Sciatic nerve (tissue), 2 donors: Measurements from ENCODE around the gene BGN. TPM values are rescaled to one million over a fixed set of nuclear protein-coding genes. Genes with fewer than 3 reads are reported as not detected.
A peak's percentile ranks its signal among the peaks of the same experiment; 100 is the strongest.

ENCODE experiments used
- ATAC-seq: fragments of 200-7000 bp; cut with Tn5 transposase; one replicate; pipeline ENCODE4 v1.9.1; 2020; ENCODE audit warnings: mild to moderate bottlenecking, moderate library complexity
- DNase-seq: peaks from one replicate; pipeline ENCODE4 v3.0.0-alpha.2; 2020; ENCODE audit warnings: low spot score
- intact Hi-C: fragments of 100-400 bp; cut with DNase I; formaldehyde crosslinking; loops from one replicate; pipeline ENCODE4 v1.14.2; 2022
- total RNA-seq: library from RNA; stranded (reverse); fragmentation: NEBNext Ultra II Directional; extraction: Animal tissue kit (Norgen Biotek cat#: 25700); gene quantifications from one replicate; pipeline ENCODE4 v1.2.1, GENCODE V29; 2021
- donor health status: DM: no; HTN: no; CAD: no.
- donor health status: DM: no; HTN: no; CAD: no.

The BGN gene
- total RNA-seq: 115 TPM

- ATAC-seq (peak; percentile 67), DNase-seq (peak; percentile 75)
- intact Hi-C loops: no loop called here
These were observed at the start of gene BGN for GRCh38 chrX:153494541-153495361. TSS of gene BGN (plus strand) at chrX:153494980. CDS start at chrX:153504632, 9,652 bp downstream.

GRCh38 chrX:153445106-153445855 is 49.5 kb upstream of the BGN start:
- ATAC-seq (no peak), DNase-seq (no peak)
- intact Hi-C loops: no loop called here

GRCh38 chrX:153445856-153446635 is 48.7 kb upstream of the BGN start, which contains the start of gene TREX2:
TSS of gene TREX2 (minus strand) at chrX:153446056. CDS start at chrX:153445430, 626 bp downstream.
- intact Hi-C loops: no loop called here
- DNase-seq: no peak
- ATAC-seq: no peak

GRCh38 chrX:153446636-153446936 is 48.2 kb upstream of the BGN start:
- DNase-seq: no peak
- intact Hi-C loops: no loop called here
- no peak for ATAC-seq

GRCh38 chrX:153446950-153447580 is 47.7 kb upstream of the BGN start:
- no peak for ATAC-seq
- intact Hi-C loops: no loop called here
- no peak for DNase-seq

- ATAC-seq (no peak), DNase-seq (no peak)
- intact Hi-C loops: no loop called here
These were observed 47.2 kb upstream of the BGN start for GRCh38 chrX:153447581-153447960.

- DNase-seq: no peak
- intact Hi-C loops: no loop called here
- no peak for ATAC-seq
These were observed 46.0 kb upstream of the BGN start for GRCh38 chrX:153448556-153449367.

- intact Hi-C loops: no loop called here
- no peak for ATAC-seq
- DNase-seq: no peak
These were observed 45.2 kb upstream of the BGN start for GRCh38 chrX:153449368-153450113.

- ATAC-seq: no peak
- peak; percentile 32 for DNase-seq
- intact Hi-C loops: no loop called here
These were observed 44.4 kb upstream of the BGN start for GRCh38 chrX:153450114-153450948.

- no peak for ATAC-seq
- DNase-seq: peak; percentile 56
- intact Hi-C loops: no loop called here
These were observed 43.9 kb upstream of the BGN start for GRCh38 chrX:153450949-153451277.

GRCh38 chrX:153454901-153455550 is 39.8 kb upstream of the BGN start:
- intact Hi-C loops: no loop called here
- DNase-seq (no peak), ATAC-seq (no peak)

- DNase-seq (no peak), ATAC-seq (no peak)
- intact Hi-C loops: no loop called here
These were observed 39.2 kb upstream of the BGN start for GRCh38 chrX:153455571-153455970.

GRCh38 chrX:153456161-153456560 is 38.6 kb upstream of the BGN start:
- DNase-seq (no peak), ATAC-seq (no peak)
- intact Hi-C loops: no loop called here

- ATAC-seq (peak; percentile 26), DNase-seq (no peak)
- intact Hi-C loops: no loop called here
These were observed 38.1 kb upstream of the BGN start for GRCh38 chrX:153456704-153457103.

- DNase-seq: no peak
- ATAC-seq: no peak
- intact Hi-C loops: no loop called here
These were observed 37.5 kb upstream of the BGN start for GRCh38 chrX:153457136-153457825.

GRCh38 chrX:153457827-153458466 is 36.8 kb upstream of the BGN start:
- intact Hi-C loops: no loop called here
- no peak for DNase-seq
- ATAC-seq: no peak
